ENCODE results near the gene CERS6. TPM values are rescaled to one million over a fixed set of nuclear protein-coding genes. Genes with fewer than 3 reads are reported as not detected.
"Not testable (repeated sequence)": the region's sequence is repeated elsewhere in the genome, so short reads cannot be mapped to it uniquely, and the experiment has no call there.

Gene CERS6
- total RNA-seq, 2 donors from 2014 or later, result 7.7 to 21.5 TPM

- Mint-ChIP-seq H3K9me3 (no peaks in the 10 kb centered on the region), H3K27ac (no peak overlapping the region), H3K4me3 (no peak overlapping the region), H3K36me3 (ENCODE audit: low read depth) (no peaks in the 10 kb centered on the region), H3K27me3 (no peaks in the 10 kb centered on the region), H3K4me1 (no peaks in the 10 kb centered on the region)
- ATAC-seq (replicated peaks), result no peak
These were observed 199.1 kb downstream of the CERS6 start for GRCh38 chr2:168655207-168655606.

- not testable (repeated sequence) for H3K9me3 Mint-ChIP-seq; H3K27me3 Mint-ChIP-seq; H3K36me3 Mint-ChIP-seq (ENCODE audit: low read depth); ATAC-seq (replicated peaks); H3K4me3 Mint-ChIP-seq; H3K27ac Mint-ChIP-seq; H3K4me1 Mint-ChIP-seq
These were observed 201.3 kb downstream of the CERS6 start for GRCh38 chr2:168657378-168657777.

GRCh38 chr2:168658706-168659105 lies 202.6 kb downstream of the CERS6 start:
- no peak for ATAC-seq (replicated peaks)
- Mint-ChIP-seq H3K9me3 (no peaks in the 10 kb centered on the region), H3K36me3 (ENCODE audit: low read depth) (no peaks in the 10 kb centered on the region), H3K27me3 (no peaks in the 10 kb centered on the region), H3K27ac (no peak overlapping the region), H3K4me3 (no peak overlapping the region), H3K4me1 (no peaks in the 10 kb centered on the region)

GRCh38 chr2:168660870-168661862 lies 205.1 kb downstream of the CERS6 start:
- Mint-ChIP-seq H3K4me3 (no peak overlapping the region), H3K27me3 (no peaks in the 10 kb centered on the region), H3K27ac (no peak overlapping the region), H3K36me3 (ENCODE audit: low read depth) (no peaks in the 10 kb centered on the region), H3K9me3 (no peaks in the 10 kb centered on the region), H3K4me1 (peaks cover 2% of the 10 kb centered on the region)
- ATAC-seq (replicated peaks), result no peak

- H3K4me1 Mint-ChIP-seq, result peaks cover 7% of the 10 kb centered on the region
- H3K27ac Mint-ChIP-seq, result no peak overlapping the region
- no peaks in the 10 kb centered on the region for H3K9me3 Mint-ChIP-seq
- no peak overlapping the region for H3K4me3 Mint-ChIP-seq
- H3K27me3 Mint-ChIP-seq, result no peaks in the 10 kb centered on the region
- ATAC-seq (replicated peaks), result no peak
- H3K36me3 Mint-ChIP-seq (ENCODE audit: low read depth), result no peaks in the 10 kb centered on the region
These were observed 205.8 kb downstream of the CERS6 start for GRCh38 chr2:168661863-168662256.

GRCh38 chr2:168662651-168663208 lies 206.7 kb downstream of the CERS6 start:
- Mint-ChIP-seq H3K4me3 (no peak overlapping the region), H3K36me3 (ENCODE audit: low read depth) (no peaks in the 10 kb centered on the region), H3K4me1 (peaks cover 10% of the 10 kb centered on the region), H3K9me3 (no peaks in the 10 kb centered on the region), H3K27ac (no peak overlapping the region), H3K27me3 (no peaks in the 10 kb centered on the region)
- no peak for ATAC-seq (replicated peaks)

- Mint-ChIP-seq H3K36me3 (ENCODE audit: low read depth) (no peaks in the 10 kb centered on the region), H3K4me1 (peaks cover 14% of the 10 kb centered on the region), H3K27ac (no peak overlapping the region), H3K27me3 (no peaks in the 10 kb centered on the region), H3K4me3 (no peak overlapping the region), H3K9me3 (no peaks in the 10 kb centered on the region)
- no peak for ATAC-seq (replicated peaks)
These were observed 207.9 kb downstream of the CERS6 start for GRCh38 chr2:168663993-168664392.

- not testable (repeated sequence) for H3K9me3 Mint-ChIP-seq; H3K36me3 Mint-ChIP-seq (ENCODE audit: low read depth); H3K27ac Mint-ChIP-seq; ATAC-seq (replicated peaks); H3K4me3 Mint-ChIP-seq; H3K27me3 Mint-ChIP-seq
- H3K4me1 Mint-ChIP-seq, result peaks cover 14% of the 10 kb centered on the region
These were observed 208.6 kb downstream of the CERS6 start for GRCh38 chr2:168664715-168665114.

- no peak overlapping the region for H3K27ac Mint-ChIP-seq
- H3K4me1 Mint-ChIP-seq, result peaks cover 17% of the 10 kb centered on the region
- no peak overlapping the region for H3K4me3 Mint-ChIP-seq
- H3K36me3 Mint-ChIP-seq (ENCODE audit: low read depth), result no peaks in the 10 kb centered on the region
- peak; percentile 94 for ATAC-seq (replicated peaks)
- no peaks in the 10 kb centered on the region for H3K9me3 Mint-ChIP-seq
- H3K27me3 Mint-ChIP-seq, result no peaks in the 10 kb centered on the region
These were observed 210.3 kb downstream of the CERS6 start for GRCh38 chr2:168666339-168666738.

GRCh38 chr2:168667156-168667555 lies 211.1 kb downstream of the CERS6 start:
- Mint-ChIP-seq H3K4me3 (no peak overlapping the region), H3K36me3 (ENCODE audit: low read depth) (no peaks in the 10 kb centered on the region), H3K4me1 (peaks cover 17% of the 10 kb centered on the region), H3K27me3 (no peaks in the 10 kb centered on the region), H3K9me3 (no peaks in the 10 kb centered on the region), H3K27ac (no peak overlapping the region)
- ATAC-seq (replicated peaks), result no peak

GRCh38 chr2:168669151-168669550 lies 213.1 kb downstream of the CERS6 start:
- Mint-ChIP-seq H3K27me3 (no peaks in the 10 kb centered on the region), H3K27ac (no peak overlapping the region)
- no peak for ATAC-seq (replicated peaks)

GRCh38 chr2:168670478-168670877 lies 214.4 kb downstream of the CERS6 start:
- H3K4me3 Mint-ChIP-seq, result no peak overlapping the region
- no peaks in the 10 kb centered on the region for H3K27me3 Mint-ChIP-seq
- no peak for ATAC-seq (replicated peaks)
- H3K9me3 Mint-ChIP-seq, result no peaks in the 10 kb centered on the region
- peaks cover 17% of the 10 kb centered on the region for H3K4me1 Mint-ChIP-seq
- H3K27ac Mint-ChIP-seq, result no peak overlapping the region
- no peaks in the 10 kb centered on the region for H3K36me3 Mint-ChIP-seq (ENCODE audit: low read depth)

More at GRCh38 chr2:168669151-168669550, 213.1 kb downstream of the CERS6 start:
- H3K9me3 Mint-ChIP-seq, result no peaks in the 10 kb centered on the region
- H3K4me1 Mint-ChIP-seq, result peaks cover 17% of the 10 kb centered on the region
- no peaks in the 10 kb centered on the region for H3K36me3 Mint-ChIP-seq (ENCODE audit: low read depth)
- H3K4me3 Mint-ChIP-seq, result no peak overlapping the region

GRCh38 chr2:168671932-168672331 lies 215.9 kb downstream of the CERS6 start:
- peaks cover 10% of the 10 kb centered on the region for H3K4me1 Mint-ChIP-seq
- H3K36me3 Mint-ChIP-seq (ENCODE audit: low read depth), result no peaks in the 10 kb centered on the region
- no peak overlapping the region for H3K27ac Mint-ChIP-seq
- no peaks in the 10 kb centered on the region for H3K9me3 Mint-ChIP-seq
- no peak for ATAC-seq (replicated peaks)
- no peak overlapping the region for H3K4me3 Mint-ChIP-seq
- H3K27me3 Mint-ChIP-seq, result no peaks in the 10 kb centered on the region

- Mint-ChIP-seq H3K27me3 (no peaks in the 10 kb centered on the region), H3K27ac (no peak overlapping the region), H3K4me3 (no peak overlapping the region), H3K9me3 (no peaks in the 10 kb centered on the region), H3K36me3 (ENCODE audit: low read depth) (no peaks in the 10 kb centered on the region), H3K4me1 (peaks cover 3% of the 10 kb centered on the region)
- no peak for ATAC-seq (replicated peaks)
These were observed 217.5 kb downstream of the CERS6 start for GRCh38 chr2:168673265-168674189.

Measured in activated T-helper 17 cell treated with anti-CD3 and anti-CD28 coated beads, Interleukin-2, amount 50 U/mL, for 72 hours (primary cell).